Neural cell (in vitro differentiated cells): ENCODE measurements around the gene SCN1A. TPM values are rescaled to one million over a fixed set of nuclear protein-coding genes. Genes with fewer than 3 reads are reported as not detected.
"Not testable (repeated sequence)": the region's sequence is repeated elsewhere in the genome, so short reads cannot be mapped to it uniquely, and the experiment has no call there.

ENCODE experiments used
- H2AFZ ChIP-seq: fragments of 200-600, 300-800 bp; sonication (generic), shearing (Covaris generic); 2 replicates; pipeline ENCODE4 v1.6.0; 2014; ENCODE audit warnings: low read depth, mild to moderate bottlenecking, antibody characterized with exemption, low read length, moderate library complexity
- H3F3A ChIP-seq: fragments of 200-600 bp; shearing (Covaris generic); 2 replicates; pipeline ENCODE4 v1.6.1; 2016; ENCODE audit warnings: mild to moderate bottlenecking, moderate library complexity, mixed read lengths, antibody characterized with exemption, low read length; ENCODE audit not compliant: insufficient read depth, poor library complexity, severe bottlenecking
- H3K27ac ChIP-seq: fragments of 200-600, 300-800 bp; sonication (generic), shearing (Covaris generic); 2 replicates; pipeline ENCODE4 v1.5.1; 2014; ENCODE audit warnings: mild to moderate bottlenecking, low read length, moderate library complexity
- H3K27me3 ChIP-seq: fragments of 300-800, 200-600 bp; sonication (generic), shearing (Covaris generic); 2 replicates; pipeline ENCODE4 v1.6.0; 2014; ENCODE audit warnings: mild to moderate bottlenecking, low read depth, low read length, moderate library complexity; ENCODE audit not compliant: insufficient read depth
- H3K36me3 ChIP-seq: fragments of 300-800, 200-600 bp; sonication (generic), shearing (Covaris generic); 2 replicates; pipeline ENCODE4 v1.5.1; 2014; ENCODE audit warnings: mild to moderate bottlenecking, antibody characterized with exemption, low read length, moderate library complexity; ENCODE audit not compliant: insufficient read depth
- H3K4me2 ChIP-seq: fragments of 300-800, 200-600 bp; sonication (generic), shearing (Covaris generic); 2 replicates; pipeline ENCODE4 v1.6.0; 2014; ENCODE audit warnings: mild to moderate bottlenecking, low read length
- H3K4me3 ChIP-seq: fragments of 300-800, 200-600 bp; sonication (generic), shearing (Covaris generic); 2 replicates; pipeline ENCODE4 v1.5.1; 2014; ENCODE audit warnings: mild to moderate bottlenecking, low read length, moderate library complexity
- H3K79me2 ChIP-seq: fragments of 200-600 bp; shearing (Covaris generic); replicated peaks from 2 replicates; pipeline ENCODE4 v1.6.0; 2014; ENCODE audit warnings: mild to moderate bottlenecking, low read length, moderate library complexity; ENCODE audit not compliant: insufficient read depth
- H3K9ac ChIP-seq: fragments of 300-800, 200-600 bp; sonication (generic), shearing (Covaris generic); 2 replicates; pipeline ENCODE4 v1.6.1; 2016; ENCODE audit warnings: mild to moderate bottlenecking, low read length, mixed read lengths
- H3K9me2 ChIP-seq: fragments of 200-600 bp; shearing (Covaris generic); 2 replicates; pipeline ENCODE4 v1.6.1; 2016; ENCODE audit warnings: mild to moderate bottlenecking, low read length, mixed read lengths; ENCODE audit not compliant: insufficient read depth
- H3K9me3 ChIP-seq: fragments of 200-600, 300-800 bp; sonication (generic), shearing (Covaris generic); 2 replicates; pipeline ENCODE4 v1.6.1; 2016; ENCODE audit warnings: mild to moderate bottlenecking, mixed run types, low read length, moderate library complexity, mixed read lengths
- H4K20me1 ChIP-seq: fragments of 200-600 bp; shearing (Covaris generic); 2 replicates; pipeline ENCODE4 v1.6.1; 2016; ENCODE audit warnings: mild to moderate bottlenecking, mixed run types; ENCODE audit not compliant: insufficient read depth
- CTCF ChIP-seq: fragments of 450-650 bp; IDR thresholded peaks from 2 replicates; pipeline ENCODE4 v1.5.1; 2014; ENCODE audit warnings: antibody characterized with exemption, mild to moderate bottlenecking, moderate library complexity; ENCODE audit not compliant: poor library complexity, severe bottlenecking
- EP300 ChIP-seq: fragments of 450-650 bp; conservative IDR thresholded peaks from 2 replicates; pipeline ENCODE4 v1.6.1; 2014; ENCODE audit warnings: antibody characterized with exemption, mild to moderate bottlenecking, moderate library complexity; ENCODE audit not compliant: poor library complexity, severe bottlenecking
- EZH2 ChIP-seq: fragments of 200-600, 300-800 bp; shearing (Covaris generic), sonication (generic); IDR thresholded peaks from 2 replicates; pipeline ENCODE4 v1.6.1; 2014; ENCODE audit warnings: antibody characterized with exemption, low read length, borderline replicate concordance, mild to moderate bottlenecking; ENCODE audit not compliant: insufficient read depth, poor library complexity, severe bottlenecking
- MXI1 ChIP-seq: fragments of 450-650 bp; conservative IDR thresholded peaks from 2 replicates; pipeline ENCODE4 v1.6.1; 2014; ENCODE audit warnings: antibody characterized with exemption, mild to moderate bottlenecking; ENCODE audit not compliant: poor library complexity, severe bottlenecking
- POLR2AphosphoS5 ChIP-seq: IDR thresholded peaks from 2 replicates; pipeline ENCODE4 v1.6.1; 2012
- RAD21 ChIP-seq: fragments of 450-650 bp; conservative IDR thresholded peaks from 2 replicates; pipeline ENCODE4 v1.6.1; 2014; ENCODE audit warnings: antibody characterized with exemption, mild to moderate bottlenecking, moderate library complexity
- REST ChIP-seq: IDR thresholded peaks from 2 replicates; pipeline ENCODE4 v1.6.1; 2012; ENCODE audit warnings: borderline replicate concordance
- SMC3 ChIP-seq: fragments of 450-650 bp; conservative IDR thresholded peaks from 2 replicates; pipeline ENCODE4 v1.6.1; 2014; ENCODE audit warnings: antibody characterized with exemption, mild to moderate bottlenecking, moderate library complexity; ENCODE audit not compliant: poor library complexity
- TAF1 ChIP-seq: IDR thresholded peaks from 2 replicates; pipeline ENCODE4 v1.6.1; 2012; ENCODE audit warnings: low read depth
- polyA plus RNA-seq: library from polyadenylated mRNA; depleted of rRNA; stranded (reverse); fragments of >200 nt; gene quantifications from 2 replicates; pipeline ENCODE4 v1.2.3, GENCODE V29; 2014

The SCN1A gene
- polyA plus RNA-seq, 1 donor from 2014 or later: 1.0 TPM

- Histone ChIP-seq H3K9me3 (no peaks in the 10 kb centered on the region), H3K27ac (no peak overlapping the region), H2AFZ (no peak overlapping the region), H3K4me2 (no peak overlapping the region), H3K27me3 (no peaks in the 10 kb centered on the region), H3F3A (no peaks in the 10 kb centered on the region), H3K9ac (no peak overlapping the region), H3K79me2 (no peaks in the 10 kb centered on the region), H3K36me3 (no peaks in the 10 kb centered on the region), H4K20me1 (no peaks in the 10 kb centered on the region), H3K9me2 (no peaks in the 10 kb centered on the region), H3K4me3 (no peak overlapping the region)
- TF ChIP-seq REST: no peak
- no peak for TF ChIP-seq POLR2AphosphoS5
- no peak for TF ChIP-seq EZH2
- no peak for TF ChIP-seq SMC3
- TF ChIP-seq RAD21: no peak
- TF ChIP-seq EP300: no peak
- no peak for TF ChIP-seq TAF1
- TF ChIP-seq CTCF: no peak
- TF ChIP-seq MXI1: no peak
These were observed 23.0 kb downstream of the SCN1A start for GRCh38 chr2:166104773-166105172.

- TF ChIP-seq EP300 (no peak), POLR2AphosphoS5 (no peak), CTCF (no peak), RAD21 (no peak), TAF1 (no peak), MXI1 (no peak), REST (no peak), EZH2 (no peak), SMC3 (no peak)
- H3F3A ChIP-seq: no peaks in the 10 kb centered on the region
- H3K4me3 ChIP-seq: no peak overlapping the region
- H3K9ac ChIP-seq: no peak overlapping the region
- no peak overlapping the region for H3K4me2 ChIP-seq
- H2AFZ ChIP-seq: no peak overlapping the region
- no peaks in the 10 kb centered on the region for H4K20me1 ChIP-seq
- H3K9me2 ChIP-seq: no peaks in the 10 kb centered on the region
- H3K79me2 ChIP-seq: no peaks in the 10 kb centered on the region
- H3K36me3 ChIP-seq: no peaks in the 10 kb centered on the region
- no peak overlapping the region for H3K27ac ChIP-seq
- H3K9me3 ChIP-seq: no peaks in the 10 kb centered on the region
- no peaks in the 10 kb centered on the region for H3K27me3 ChIP-seq
These were observed 23.7 kb downstream of the SCN1A start for GRCh38 chr2:166104084-166104483.

- not testable (repeated sequence) for H3K9me3 ChIP-seq, H3K4me3 ChIP-seq, H3K36me3 ChIP-seq, H2AFZ ChIP-seq, H3K79me2 ChIP-seq, H3K4me2 ChIP-seq, H4K20me1 ChIP-seq, H3K27me3 ChIP-seq, H3F3A ChIP-seq, H3K9ac ChIP-seq, H3K27ac ChIP-seq, H3K9me2 ChIP-seq
These were observed 24.5 kb downstream of the SCN1A start for GRCh38 chr2:166103277-166103676.
